Skeletal muscle satellite cell (primary cell): Measurements from ENCODE around the gene EBF3.

ENCODE experiments used
- H3K27me3 ChIP-seq: 2 replicates; pipeline ENCODE4 v1.7.0; 2013; ENCODE audit warnings: low read length; ENCODE audit not compliant: control insufficient read depth, insufficient read depth
- H3K36me3 ChIP-seq: 2 replicates; pipeline ENCODE4 v1.7.0; 2013; ENCODE audit warnings: mild to moderate bottlenecking, control low read depth, low read length; ENCODE audit not compliant: insufficient read depth
- H3K4me1 ChIP-seq: 2 replicates; pipeline ENCODE4 v1.7.0; 2013; ENCODE audit warnings: low read length; ENCODE audit not compliant: control insufficient read depth, insufficient read depth
- H3K4me2 ChIP-seq: 2 replicates; pipeline ENCODE4 v1.7.0; 2013; ENCODE audit warnings: mild to moderate bottlenecking, low read length
- H3K4me3 ChIP-seq: 2 replicates; pipeline ENCODE4 v1.7.0; 2013; ENCODE audit warnings: low read length
- H3K9ac ChIP-seq: 2 replicates; pipeline ENCODE4 v1.7.0; 2013; ENCODE audit warnings: mild to moderate bottlenecking, low read depth, low read length, moderate library complexity
- H3K9me3 ChIP-seq: replicated peaks from 2 replicates; pipeline ENCODE4 v1.7.0; 2013; ENCODE audit warnings: mild to moderate bottlenecking, control low read depth, low read length

The EBF3 gene

GRCh38 chr10:129814681-129815646 is 149.1 kb downstream of the EBF3 start:
- Histone ChIP-seq H3K9me3 (no peaks in the 10 kb centered on the region), H3K9ac (no peak overlapping the region), H3K27me3 (peaks cover 13% of the 10 kb centered on the region), H3K4me2 (no peak overlapping the region), H3K4me1 (no peaks in the 10 kb centered on the region), H3K36me3 (no peaks in the 10 kb centered on the region), H3K4me3 (no peak overlapping the region)

- H3K4me2 ChIP-seq, result no peak overlapping the region
- peaks cover 13% of the 10 kb centered on the region for H3K27me3 ChIP-seq
- H3K9me3 ChIP-seq, result no peaks in the 10 kb centered on the region
- H3K9ac ChIP-seq, result no peak overlapping the region
- H3K4me1 ChIP-seq, result no peaks in the 10 kb centered on the region
- H3K4me3 ChIP-seq, result no peak overlapping the region
- no peaks in the 10 kb centered on the region for H3K36me3 ChIP-seq
These were observed 151.7 kb downstream of the EBF3 start for GRCh38 chr10:129812398-129812797.

- no peaks in the 10 kb centered on the region for H3K36me3 ChIP-seq
- H3K4me3 ChIP-seq, result no peak overlapping the region
- no peaks in the 10 kb centered on the region for H3K9me3 ChIP-seq
- no peaks in the 10 kb centered on the region for H3K4me1 ChIP-seq
- peaks cover 6% of the 10 kb centered on the region for H3K27me3 ChIP-seq
- H3K4me2 ChIP-seq, result no peak overlapping the region
- no peak overlapping the region for H3K9ac ChIP-seq
These were observed 152.9 kb downstream of the EBF3 start for GRCh38 chr10:129811208-129811607.

GRCh38 chr10:129809841-129810240 is 154.2 kb downstream of the EBF3 start:
- no peak overlapping the region for H3K4me3 ChIP-seq
- H3K9ac ChIP-seq, result no peak overlapping the region
- no peak overlapping the region for H3K4me2 ChIP-seq
- H3K36me3 ChIP-seq, result no peaks in the 10 kb centered on the region
- no peaks in the 10 kb centered on the region for H3K27me3 ChIP-seq
- H3K4me1 ChIP-seq, result no peaks in the 10 kb centered on the region
- no peaks in the 10 kb centered on the region for H3K9me3 ChIP-seq

- Histone ChIP-seq H3K9ac (no peak overlapping the region), H3K4me2 (no peak overlapping the region), H3K36me3 (no peaks in the 10 kb centered on the region), H3K4me1 (no peaks in the 10 kb centered on the region), H3K9me3 (no peaks in the 10 kb centered on the region), H3K4me3 (no peak overlapping the region), H3K27me3 (no peaks in the 10 kb centered on the region)
These were observed 154.6 kb downstream of the EBF3 start for GRCh38 chr10:129809431-129809830.

- H3K27me3 ChIP-seq, result no peaks in the 10 kb centered on the region
- no peaks in the 10 kb centered on the region for H3K9me3 ChIP-seq
- H3K4me3 ChIP-seq, result no peak overlapping the region
- no peaks in the 10 kb centered on the region for H3K4me1 ChIP-seq
- no peak overlapping the region for H3K9ac ChIP-seq
- no peaks in the 10 kb centered on the region for H3K36me3 ChIP-seq
- no peak overlapping the region for H3K4me2 ChIP-seq
These were observed 155.7 kb downstream of the EBF3 start for GRCh38 chr10:129808092-129808983.

- Histone ChIP-seq H3K9ac (no peak overlapping the region), H3K4me1 (no peaks in the 10 kb centered on the region), H3K27me3 (no peaks in the 10 kb centered on the region), H3K9me3 (no peaks in the 10 kb centered on the region), H3K4me3 (no peak overlapping the region), H3K36me3 (no peaks in the 10 kb centered on the region), H3K4me2 (no peak overlapping the region)
These were observed 156.9 kb downstream of the EBF3 start for GRCh38 chr10:129807211-129807610.

- no peaks in the 10 kb centered on the region for H3K4me1 ChIP-seq
- H3K27me3 ChIP-seq, result no peaks in the 10 kb centered on the region
- H3K4me2 ChIP-seq, result no peak overlapping the region
- no peak overlapping the region for H3K4me3 ChIP-seq
- no peaks in the 10 kb centered on the region for H3K36me3 ChIP-seq
- no peaks in the 10 kb centered on the region for H3K9me3 ChIP-seq
- H3K9ac ChIP-seq, result no peak overlapping the region
These were observed 163.2 kb downstream of the EBF3 start for GRCh38 chr10:129800796-129801340.

- Histone ChIP-seq H3K4me3 (no peak overlapping the region), H3K9me3 (no peaks in the 10 kb centered on the region), H3K4me2 (no peak overlapping the region), H3K4me1 (no peaks in the 10 kb centered on the region), H3K9ac (no peak overlapping the region), H3K27me3 (no peaks in the 10 kb centered on the region), H3K36me3 (no peaks in the 10 kb centered on the region)
These were observed 164.1 kb downstream of the EBF3 start for GRCh38 chr10:129799942-129800341.

- no peak overlapping the region for H3K4me2 ChIP-seq
- H3K4me3 ChIP-seq, result no peak overlapping the region
- H3K4me1 ChIP-seq, result no peaks in the 10 kb centered on the region
- no peaks in the 10 kb centered on the region for H3K36me3 ChIP-seq
- H3K9me3 ChIP-seq, result no peaks in the 10 kb centered on the region
- peaks cover 8% of the 10 kb centered on the region for H3K27me3 ChIP-seq
- H3K9ac ChIP-seq, result no peak overlapping the region
These were observed 167.2 kb downstream of the EBF3 start for GRCh38 chr10:129796710-129797420.

GRCh38 chr10:129793996-129794395 is 170.1 kb downstream of the EBF3 start:
- Histone ChIP-seq H3K4me3 (no peak overlapping the region), H3K9ac (no peak overlapping the region), H3K9me3 (no peaks in the 10 kb centered on the region), H3K4me2 (no peak overlapping the region), H3K27me3 (peaks cover 8% of the 10 kb centered on the region), H3K36me3 (no peaks in the 10 kb centered on the region), H3K4me1 (peaks cover 10% of the 10 kb centered on the region)
